ENCODE data around the gene C2CD4D. TPM values are rescaled to one million over a fixed set of nuclear protein-coding genes. Genes with fewer than 3 reads are reported as not detected.
"Not testable (repeated sequence)": the region's sequence is repeated elsewhere in the genome, so short reads cannot be mapped to it uniquely, and the experiment has no call there.

Gene C2CD4D
- 0.16 TPM for total RNA-seq

- DNase-seq = peak; percentile 74
Measured at GRCh38 chr1:151839457-151840403, at the start of gene C2CD4D. Gene C2CD4D (minus strand): TSS chr1:151839820. CDS start chr1:151838989, 831 bp downstream.

GRCh38 chr1:151888972-151889570 is 49.5 kb upstream of the C2CD4D start:
- DNase-seq = no peak

GRCh38 chr1:151887028-151887427 is 47.4 kb upstream of the C2CD4D start:
- no peak for DNase-seq

- no peak for DNase-seq
Measured at GRCh38 chr1:151885479-151885878, 45.9 kb upstream of the C2CD4D start.

GRCh38 chr1:151884879-151885278 is 45.3 kb upstream of the C2CD4D start:
- not testable (repeated sequence) for DNase-seq

GRCh38 chr1:151884445-151884844 is 44.8 kb upstream of the C2CD4D start:
- not testable (repeated sequence) for DNase-seq

- DNase-seq = not testable (repeated sequence)
Measured at GRCh38 chr1:151883898-151884297, 44.3 kb upstream of the C2CD4D start.

GRCh38 chr1:151882918-151883317 is 43.3 kb upstream of the C2CD4D start:
- not testable (repeated sequence) for DNase-seq

GRCh38 chr1:151882466-151882865 is 42.8 kb upstream of the C2CD4D start:
- no peak for DNase-seq

GRCh38 chr1:151881479-151881878 is 41.9 kb upstream of the C2CD4D start:
- DNase-seq = no peak

GRCh38 chr1:151875419-151876097 is 35.9 kb upstream of the C2CD4D start:
- DNase-seq = no peak

GRCh38 chr1:151872776-151873175 is 33.2 kb upstream of the C2CD4D start:
- DNase-seq = not testable (repeated sequence)

- DNase-seq = no peak
Measured at GRCh38 chr1:151871284-151872030, 31.8 kb upstream of the C2CD4D start.

- no peak for DNase-seq
Measured at GRCh38 chr1:151868486-151868885, 28.9 kb upstream of the C2CD4D start.

GRCh38 chr1:151867765-151868411 is 28.3 kb upstream of the C2CD4D start:
- no peak for DNase-seq

GRCh38 chr1:151867321-151867720 is 27.7 kb upstream of the C2CD4D start:
- DNase-seq = no peak

GRCh38 chr1:151864411-151864810 is 24.8 kb upstream of the C2CD4D start:
- no peak for DNase-seq

- DNase-seq = no peak
Measured at GRCh38 chr1:151862604-151863003, 23.0 kb upstream of the C2CD4D start.

GRCh38 chr1:151860504-151861187 is 21.0 kb upstream of the C2CD4D start:
- DNase-seq = no peak

GRCh38 chr1:151859891-151860293 is 20.3 kb upstream of the C2CD4D start:
- DNase-seq = no peak

Data from occipital lobe (tissue), 2 donors.